SK-N-SH (cell line): ENCODE measurements around the gene ZNF560. TPM values are rescaled to one million over a fixed set of nuclear protein-coding genes. Genes with fewer than 3 reads are reported as not detected.

Experiments used
- CTCF ChIA-PET: fragments of 300-600, 350-600 bp; formaldehyde crosslinking; extraction: SDS; loops from one replicate; lab custom pipeline; 2021; lab: Yijun Ruan, JAX
- POLR2A ChIA-PET: fragments of 350-600 bp; sonication (Branson Sonifier 250); formaldehyde crosslinking; extraction: SDS; loops from one replicate; lab custom pipeline; 2020; ENCODE audit warnings: antibody characterized with exemption, inconsistent platforms; lab: Yijun Ruan, JAX
- DNase-seq: peaks from one replicate; pipeline ENCODE4 v3.0.0; 2012
- H2AFZ ChIP-seq: fragments of 200-600 bp; sonication (generic); 2 replicates; pipeline ENCODE4 v1.8.1; 2016; ENCODE audit warnings: antibody characterized with exemption, mild to moderate bottlenecking, low read depth
- H3F3A ChIP-seq: fragments of 200-600 bp; sonication (generic); replicated peaks from 2 replicates; pipeline ENCODE3; 2016; ENCODE audit warnings: antibody characterized with exemption, mild to moderate bottlenecking; ENCODE audit not compliant: insufficient read depth
- H3K27ac ChIP-seq, 2 experiments: fragments of 200-500 bp in 1 of 2; fragments of 200-600 bp in 1 of 2; sonication (Bioruptor generic) in 1 of 2; sonication (generic), shearing (Covaris generic) in 1 of 2; 2 replicates each; pipeline versions ENCODE4 v1.5.1 to v1.6.1; 2014 to 2016; ENCODE audit warnings: low read depth in 2 of 2, inconsistent platforms in 1 of 2, low read length in 1 of 2, mild to moderate bottlenecking in 1 of 2, mixed read lengths in 1 of 2
- H3K27me3 ChIP-seq: fragments of 200-600 bp; sonication (generic), shearing (Covaris generic); 2 replicates; pipeline ENCODE4 v1.6.1; 2016; ENCODE audit warnings: mixed run types; ENCODE audit not compliant: insufficient read depth
- H3K36me3 ChIP-seq, 2 experiments: fragments of 200-500 bp in 1 of 2; fragments of 200-600 bp in 1 of 2; sonication (Bioruptor generic) in 1 of 2; sonication (generic) in 1 of 2; replicated peaks in 1 of 2; 2 replicates each; pipeline versions ENCODE3 to v1.5.1; 2014 to 2016; ENCODE audit warnings: low read length in 1 of 2, mild to moderate bottlenecking in 1 of 2; ENCODE audit not compliant: insufficient read depth in 2 of 2, control insufficient read depth in 1 of 2
- H3K4me1 ChIP-seq, 2 experiments: fragments of 200-500 bp in 1 of 2; fragments of 200-600 bp in 1 of 2; sonication (Bioruptor generic) in 1 of 2; sonication (generic), shearing (Covaris generic) in 1 of 2; 2 replicates each; pipeline versions ENCODE4 v1.5.1 to v1.6.1; 2014 to 2016; ENCODE audit warnings: low read depth in 1 of 2, low read length in 1 of 2, mixed run types in 1 of 2; ENCODE audit not compliant: insufficient read depth in 2 of 2, control insufficient read depth in 1 of 2
- H3K4me2 ChIP-seq: fragments of 200-600 bp; sonication (generic), shearing (Covaris generic); 2 replicates; pipeline ENCODE4 v1.6.1; 2017; ENCODE audit warnings: mixed run types
- H3K4me3 ChIP-seq, 2 experiments: fragments of 200-500 bp in 1 of 2; fragments of 200-600 bp in 1 of 2; sonication (Bioruptor generic) in 1 of 2; sonication (generic), shearing (Covaris generic) in 1 of 2; 2 replicates each; pipeline versions ENCODE4 v1.5.1 to v1.8.1; 2014 to 2016; ENCODE audit warnings: low read depth in 2 of 2, inconsistent platforms in 1 of 2, low read length in 1 of 2, mild to moderate bottlenecking in 1 of 2, mixed read lengths in 1 of 2, moderate library complexity in 1 of 2
- H3K79me2 ChIP-seq: fragments of 200-600 bp; sonication (generic); 2 replicates; pipeline ENCODE4 v1.8.1; 2017; ENCODE audit warnings: mild to moderate bottlenecking; ENCODE audit not compliant: insufficient read depth
- H3K9ac ChIP-seq: fragments of 200-600 bp; sonication (generic); 2 replicates; pipeline ENCODE4 v1.6.1; 2017; ENCODE audit warnings: mixed run types
- H3K9me2 ChIP-seq: fragments of 200-600 bp; sonication (generic); 2 replicates; pipeline ENCODE4 v1.6.1; 2017; ENCODE audit warnings: mixed run types
- H3K9me3 ChIP-seq: fragments of 200-600 bp; sonication (generic); 2 replicates; pipeline ENCODE4 v1.6.1; 2017; ENCODE audit warnings: mixed run types, mild to moderate bottlenecking, moderate library complexity
- H4K20me1 ChIP-seq: fragments of 200-600 bp; sonication (generic); 2 replicates; pipeline ENCODE4 v1.6.1; 2017; ENCODE audit warnings: mild to moderate bottlenecking, mixed run types; ENCODE audit not compliant: insufficient read depth
- CHD2 ChIP-seq: fragments of 150-350 bp; IDR thresholded peaks from 2 replicates; pipeline ENCODE4 v1.6.1; 2018; ENCODE audit warnings: low read length; ENCODE audit not compliant: partially characterized antibody
- EP300 ChIP-seq, 2 experiments: IDR thresholded peaks; 2 replicates each; pipeline versions ENCODE4 v1.4.0 to v1.6.1; 2012; ENCODE audit warnings: borderline replicate concordance in 1 of 2, low read depth in 1 of 2, low read length in 1 of 2
- FOXJ3 ChIP-seq: sonication (generic); formaldehyde crosslinking; IDR thresholded peaks from 2 replicates; pipeline ENCODE4 v1.5.1; 2020; ENCODE audit warnings: mild to moderate bottlenecking, missing genetic modification reagents
- FOXM1 ChIP-seq: IDR thresholded peaks from 2 replicates; pipeline ENCODE4 v1.4.0; 2012; ENCODE audit warnings: low read depth, mild to moderate bottlenecking
- GABPA ChIP-seq: IDR thresholded peaks from 2 replicates; pipeline ENCODE4 v1.4.0; 2012; ENCODE audit warnings: low read depth, mild to moderate bottlenecking
- MXI1 ChIP-seq: IDR thresholded peaks from 2 replicates; pipeline ENCODE4 v1.6.1; 2012; ENCODE audit warnings: mild to moderate bottlenecking, low read depth, low read length, improper control_type of control experiment
- NRF1 ChIP-seq: IDR thresholded peaks from 2 replicates; pipeline ENCODE4 v1.6.1; 2012; ENCODE audit warnings: low read depth, mild to moderate bottlenecking, low read length
- PBX3 ChIP-seq: IDR thresholded peaks from 2 replicates; pipeline ENCODE4; 2012
- POLR2AphosphoS5 ChIP-seq: IDR thresholded peaks from 2 replicates; pipeline ENCODE4 v1.6.1; 2012; ENCODE audit warnings: low read depth, low read length
- RCOR1 ChIP-seq: fragments of 150-350 bp; IDR thresholded peaks from 2 replicates; pipeline ENCODE4 v1.6.1; 2017; ENCODE audit warnings: antibody characterized with exemption, low read length
- REST ChIP-seq: IDR thresholded peaks from 2 replicates; pipeline ENCODE4 v1.6.1; 2012; ENCODE audit warnings: mild to moderate bottlenecking, low read depth, low read length, moderate library complexity
- RFX5 ChIP-seq: IDR thresholded peaks from 2 replicates; pipeline ENCODE4 v1.6.1; 2012; ENCODE audit warnings: mild to moderate bottlenecking, improper control_type of control experiment, low read length
- RXRA ChIP-seq: IDR thresholded peaks from 2 replicates; pipeline ENCODE4 v1.4.0; 2012; ENCODE audit warnings: low read depth, mild to moderate bottlenecking, borderline replicate concordance
- SIN3A ChIP-seq: IDR thresholded peaks from 2 replicates; pipeline ENCODE4 v1.6.1; 2012; ENCODE audit warnings: low read depth, mild to moderate bottlenecking, low read length, moderate library complexity, borderline replicate concordance
- SMC3 ChIP-seq: IDR thresholded peaks from 2 replicates; pipeline ENCODE4 v1.6.1; 2012; ENCODE audit warnings: low read depth, low read length, improper control_type of control experiment
- TCF12 ChIP-seq: IDR thresholded peaks from 2 replicates; pipeline ENCODE4 v1.4.0; 2012
- TEAD4 ChIP-seq: IDR thresholded peaks from 2 replicates; pipeline ENCODE4 v1.4.0; 2012; ENCODE audit warnings: mild to moderate bottlenecking, borderline replicate concordance; ENCODE audit not compliant: insufficient read depth
- USF1 ChIP-seq: IDR thresholded peaks from 2 replicates; pipeline ENCODE4 v1.4.0; 2012; ENCODE audit warnings: low read depth, borderline replicate concordance
- USF2 ChIP-seq: fragments of 150-350 bp; IDR thresholded peaks from 2 replicates; pipeline ENCODE4 v1.6.1; 2017; ENCODE audit warnings: antibody characterized with exemption, low read length, low read depth, borderline replicate concordance
- YY1 ChIP-seq: IDR thresholded peaks from 2 replicates; pipeline ENCODE4 v1.4.0; 2012; ENCODE audit warnings: low read depth, mild to moderate bottlenecking
- WGBS: methylation state at CpG from one replicate; pipeline ENCODE4 v1.1.6; 2017; ENCODE audit warnings: low lambda C conversion rate; 5-methylcytosine and 5-hydroxymethylcytosine counted together
- polyA plus RNA-seq, 3 experiments: library from polyadenylated mRNA; depleted of rRNA; stranded (reverse); fragments of >200 nt; gene quantifications; 2 replicates each; pipeline ENCODE4 v1.2.3, GENCODE V29; 2012
- TF ChIP-seq, protein P1 (sequence below): fragments of 150-350 bp; IDR thresholded peaks from 2 replicates; pipeline ENCODE4 v1.6.1; 2016; ENCODE audit warnings: mild to moderate bottlenecking, low read depth, low read length
- TF ChIP-seq, protein P2 (sequence below): IDR thresholded peaks from 2 replicates; pipeline ENCODE4 v1.4.0; 2012; ENCODE audit warnings: low read depth

ZNF560 gene
- polyA plus RNA-seq, 1 of the 3 experiments (the other 2 are of a cell fraction): 0.10 TPM

DNA sequence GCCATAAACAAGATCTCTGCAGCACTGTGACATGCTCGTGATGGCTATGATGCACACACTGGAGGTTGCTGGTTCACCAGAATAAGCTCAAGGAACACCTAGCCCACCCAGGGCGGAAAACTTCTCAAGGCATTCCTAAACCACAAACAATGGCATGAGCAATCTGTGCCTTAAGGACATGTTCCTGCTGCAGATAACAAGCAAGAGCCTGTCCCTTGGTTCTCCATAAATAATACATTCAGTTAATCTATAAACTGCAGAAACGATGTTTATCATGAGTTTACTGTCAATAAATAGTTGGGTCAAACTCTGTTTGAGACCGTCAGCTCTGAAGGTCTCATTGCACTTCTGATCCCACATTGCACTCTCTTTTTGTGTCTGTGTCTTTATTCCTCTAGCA is 44.5 kb downstream of the ZNF560 start (continued):
- TF ChIP-seq REST (no peak), GABPA (no peak), RXRA (no peak)
- TF ChIP-seq, protein P1, sequence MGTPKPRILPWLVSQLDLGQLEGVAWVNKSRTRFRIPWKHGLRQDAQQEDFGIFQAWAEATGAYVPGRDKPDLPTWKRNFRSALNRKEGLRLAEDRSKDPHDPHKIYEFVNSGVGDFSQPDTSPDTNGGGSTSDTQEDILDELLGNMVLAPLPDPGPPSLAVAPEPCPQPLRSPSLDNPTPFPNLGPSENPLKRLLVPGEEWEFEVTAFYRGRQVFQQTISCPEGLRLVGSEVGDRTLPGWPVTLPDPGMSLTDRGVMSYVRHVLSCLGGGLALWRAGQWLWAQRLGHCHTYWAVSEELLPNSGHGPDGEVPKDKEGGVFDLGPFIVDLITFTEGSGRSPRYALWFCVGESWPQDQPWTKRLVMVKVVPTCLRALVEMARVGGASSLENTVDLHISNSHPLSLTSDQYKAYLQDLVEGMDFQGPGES: no peak

GRCh38 chr19:9445037-9445436 is 53.4 kb downstream of the ZNF560 start:
- Histone ChIP-seq H3F3A (no peaks in the 10 kb centered on the region), H3K79me2 (no peaks in the 10 kb centered on the region), H3K9ac (no peak overlapping the region), H3K27me3 (no peaks in the 10 kb centered on the region), H4K20me1 (no peaks in the 10 kb centered on the region), H3K9me2 (no peaks in the 10 kb centered on the region), H3K36me3 (no peaks in the 10 kb centered on the region), H3K4me2 (no peak overlapping the region), H3K4me1 (no peaks in the 10 kb centered on the region), H3K27ac (no peak overlapping the region), H3K4me3 (no peak overlapping the region), H3K9me3 (peaks cover 23% of the 10 kb centered on the region), H2AFZ (no peak overlapping the region)
- WGBS: 27% methylated on average over 1 of the region's 1 CpG
- ChIA-PET POLR2A (no interaction called here), CTCF (no interaction called here)
- TF ChIP-seq MXI1 (no peak), CHD2 (no peak), TCF12 (no peak), RCOR1 (no peak), USF2 (no peak), SIN3A (no peak), NRF1 (no peak), TEAD4 (no peak), RFX5 (no peak), PBX3 (no peak), EP300 (IDR thresholded peaks at IDR 0.05; ENCODE audit: borderline replicate concordance in 1 of 2, low read depth in 1 of 2, low read length in 1 of 2) (no peak), USF1 (no peak), POLR2AphosphoS5 (no peak), YY1 (no peak), FOXJ3 (CRISPR knock-in tag) (no peak), FOXM1 (no peak), SMC3 (no peak), GABPA (no peak)
- TF ChIP-seq, protein P2, sequence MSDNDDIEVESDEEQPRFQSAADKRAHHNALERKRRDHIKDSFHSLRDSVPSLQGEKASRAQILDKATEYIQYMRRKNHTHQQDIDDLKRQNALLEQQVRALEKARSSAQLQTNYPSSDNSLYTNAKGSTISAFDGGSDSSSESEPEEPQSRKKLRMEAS: no peak
- DNase-seq: no peak
